ENCODE results near the gene PIGU. TPM values are rescaled to one million over a fixed set of nuclear protein-coding genes. Genes with fewer than 3 reads are reported as not detected.

Gene PIGU
- total RNA-seq, 1 experiment from 2014 or later = 25.1 TPM

DNA sequence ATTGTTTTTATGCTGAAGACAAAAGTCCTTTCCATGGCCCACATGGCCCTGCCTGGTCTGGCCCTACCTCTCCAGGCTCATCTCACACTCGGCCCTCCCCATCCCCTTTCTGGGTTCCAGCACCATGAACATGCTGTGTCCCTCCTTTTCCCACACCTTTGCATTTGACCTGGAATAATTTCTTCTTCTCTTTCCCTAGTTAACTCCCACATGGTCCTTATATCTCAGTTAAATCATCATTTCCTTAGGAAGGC lies 38.9 kb downstream of the PIGU start:
- Histone ChIP-seq H3K4me3 (replicated peaks in 1 of 2; ENCODE audit: low read depth in 1 of 2, low read length in 2 of 2) (no peak overlapping the region), H3K9me2 (ENCODE audit: insufficient read depth) (no peaks in the 10 kb centered on the region), H3K27ac (ENCODE audit: low read depth, low read length) (no peak overlapping the region), H4K20me1 (ENCODE audit: insufficient read depth) (no peaks in the 10 kb centered on the region), H3K27me3 (ENCODE audit: insufficient read depth, low read length) (no peaks in the 10 kb centered on the region), H3K9me3 (ENCODE audit: control insufficient read depth in 1 of 2, insufficient read depth in 1 of 2, low read depth in 1 of 2, low read length in 2 of 2) (no peaks in the 10 kb centered on the region), H3K4me1 (ENCODE audit: control insufficient read depth in 1 of 2, insufficient read depth in 2 of 2, low read length in 2 of 2) (no peaks in the 10 kb centered on the region), H3K36me3 (ENCODE audit: control insufficient read depth in 1 of 2, insufficient read depth in 2 of 2, low read length in 2 of 2) (peaks cover 0 to 5% of the 10 kb centered on the region in 2 experiments; a peak in 2 of 4 replicates), H3K79me2 (ENCODE audit: insufficient read depth, low read length) (no peaks in the 10 kb centered on the region), H3K9ac (ENCODE audit: low read length) (no peak overlapping the region), H2AFZ (ENCODE audit: low read depth, low read length, poor library complexity, severe bottlenecking) (no peak overlapping the region), H3K4me2 (ENCODE audit: low read length) (no peak overlapping the region)
- POLR2A ChIA-PET = no interaction called here
- no peak for TF ChIP-seq SRF (IDR thresholded peaks at IDR 0.05; ENCODE audit: low read depth)
- TF ChIP-seq RAD21 (IDR thresholded peaks at IDR 0.05; ENCODE audit: low read depth) = no peak
- no peak for TF ChIP-seq SP1 (IDR thresholded peaks at IDR 0.05; ENCODE audit: low read depth)
- no peak for TF ChIP-seq CEBPB (IDR thresholded peaks at IDR 0.05; ENCODE audit: low read depth)
- TF ChIP-seq CTCF (IDR thresholded peaks at IDR 0.05 in 2 of 3, conservative IDR thresholded peaks at IDR 0.05 in 1 of 3; ENCODE audit: borderline replicate concordance in 1 of 3, insufficient read depth in 1 of 3, low read depth in 2 of 3, low read length in 2 of 3) = no peak
- no peak for TF ChIP-seq ZNF274 (IDR thresholded peaks at IDR 0.05; ENCODE audit: low read depth, low read length)
- no peak for TF ChIP-seq POLR2A (IDR thresholded peaks at IDR 0.05; ENCODE audit: borderline replicate concordance, extremely low read depth, insufficient read depth, insufficient read length)
- no peak for TF ChIP-seq ZFX (IDR thresholded peaks at IDR 0.05)
- no peak for TF ChIP-seq YY1 (IDR thresholded peaks at IDR 0.05; ENCODE audit: extremely low read depth, insufficient replicate concordance, low read depth, low read length)
- TF ChIP-seq TCF7L2 (IDR thresholded peaks at IDR 0.05; ENCODE audit: borderline replicate concordance, extremely low read depth, insufficient read depth, insufficient read length) = no peak
- DNase-seq (ENCODE audit: low read depth, low spot score) = no peak
- RAD21 ChIA-PET (ENCODE audit: low non-redundant PET in 1 of 2, low total read pairs in 2 of 2, uncharacterized antibody in 2 of 2, unreplicated experiment in 2 of 2) = no interaction called here
- CTCF ChIA-PET = no interaction called here
- intact Hi-C loops (cut with micrococcal nuclease) = no loop called here
- BruUV-seq (replicated peaks) = no TSS peak
- no peak for ATAC-seq
